Right lung (tissue), 5 donors: Measurements from ENCODE around the gene CAPN1. TPM values are rescaled to one million over a fixed set of nuclear protein-coding genes. Genes with fewer than 3 reads are reported as not detected.
A peak's percentile ranks its signal among the peaks of the same experiment; 100 is the strongest.
"Not testable (repeated sequence)": the region's sequence is repeated elsewhere in the genome, so short reads cannot be mapped to it uniquely, and the experiment has no call there.

Experiments used
- DNase-seq, 2 donors: peaks; one replicate each; pipeline ENCODE4 v3.0.0-alpha.2; 2013
- polyA plus RNA-seq, 5 donors: library from polyadenylated mRNA; unstranded; fragments of 120-200 nt; gene quantifications; one replicate each; pipeline versions ENCODE4 v1.2.1 to v1.2.3, GENCODE V29; 2013; ENCODE audit warnings: inconsistent platforms in 1 of 5, low replicate concordance in 1 of 5; ENCODE audit not compliant: insufficient read length in 5 of 5, insufficient read depth in 1 of 5

Gene CAPN1
- polyA plus RNA-seq, 5 donors, result 60.7 to 100 (median 86.2) TPM

DNA sequence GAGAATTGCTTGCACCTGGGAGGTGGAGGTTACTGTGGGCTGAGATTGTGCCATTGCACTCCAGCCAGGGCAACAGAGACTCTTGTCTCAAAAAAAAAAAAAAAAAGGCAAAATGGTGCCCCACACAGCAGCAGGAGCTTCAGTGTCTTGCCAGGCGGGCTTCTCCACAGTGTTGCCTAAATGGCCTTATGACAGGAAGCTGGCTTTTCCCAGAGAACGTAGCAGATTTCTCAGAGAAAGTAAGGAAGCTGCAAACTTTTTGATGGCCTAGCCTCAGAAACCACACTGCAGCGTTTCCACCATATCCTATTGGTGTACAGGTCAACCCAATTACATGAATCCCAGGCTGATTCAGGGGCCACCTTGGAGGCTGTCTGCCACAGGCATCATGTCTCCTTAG, 24.4 kb upstream of the CAPN1 start:
- DNase-seq, result no peak

DNA sequence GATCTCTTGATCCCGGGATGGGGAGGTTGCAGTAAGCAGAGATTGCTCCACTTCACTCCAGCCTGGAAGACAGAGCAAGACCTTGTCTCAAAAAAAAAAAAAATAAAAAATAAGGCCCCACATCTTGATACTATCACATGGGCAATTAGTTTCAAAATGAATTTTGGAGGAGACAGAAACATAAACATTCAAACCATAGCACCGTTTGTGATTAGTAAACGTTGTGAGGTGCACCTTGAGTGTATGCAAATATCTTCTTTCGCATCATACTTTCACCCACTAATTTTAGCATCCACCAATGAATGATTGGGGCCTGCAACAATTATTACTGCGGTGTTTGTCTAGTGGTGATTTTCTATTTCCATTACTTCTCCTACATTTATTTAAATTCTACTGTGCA, 22.7 kb upstream of the CAPN1 start:
- DNase-seq, result no peak

DNA sequence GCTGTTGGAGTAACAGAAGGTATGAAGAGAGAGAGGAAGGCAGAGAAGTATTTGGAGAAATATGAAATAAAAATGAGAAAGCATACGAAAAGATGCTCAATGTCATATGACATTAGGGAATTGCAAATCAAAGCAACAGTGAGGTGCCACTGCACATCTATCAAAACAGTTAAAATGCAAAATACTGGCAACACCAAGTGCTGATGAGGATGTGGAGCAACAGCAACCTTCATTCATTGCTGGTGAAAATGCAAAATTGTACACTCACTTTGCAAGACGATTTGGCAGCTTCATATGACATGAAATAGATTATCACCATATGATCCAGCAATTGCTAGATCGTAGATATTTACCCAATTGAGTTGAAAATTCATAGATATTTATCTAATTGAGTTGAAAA, 21.1 kb upstream of the CAPN1 start:
- DNase-seq, result no peak

DNA sequence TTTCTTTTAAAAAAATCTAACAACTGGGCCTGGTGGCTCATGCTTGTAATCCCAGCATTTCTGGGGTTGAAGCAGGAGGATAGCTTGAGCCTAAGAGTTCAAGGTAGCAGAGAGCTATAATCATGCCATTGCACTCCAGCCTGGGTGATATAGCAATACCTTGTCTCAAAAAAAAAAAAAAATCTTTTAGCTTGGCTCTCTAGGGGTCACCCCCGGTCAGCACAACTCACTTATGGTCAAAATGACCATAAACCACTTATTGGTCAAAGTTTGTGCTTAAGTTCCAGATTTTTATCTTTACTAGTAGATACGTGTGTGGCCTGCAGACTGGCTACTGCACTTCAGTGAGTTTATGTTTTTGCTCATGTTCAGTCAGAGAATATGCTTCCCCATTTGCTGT, 18.0 kb upstream of the CAPN1 start:
- DNase-seq, result no peak

DNA sequence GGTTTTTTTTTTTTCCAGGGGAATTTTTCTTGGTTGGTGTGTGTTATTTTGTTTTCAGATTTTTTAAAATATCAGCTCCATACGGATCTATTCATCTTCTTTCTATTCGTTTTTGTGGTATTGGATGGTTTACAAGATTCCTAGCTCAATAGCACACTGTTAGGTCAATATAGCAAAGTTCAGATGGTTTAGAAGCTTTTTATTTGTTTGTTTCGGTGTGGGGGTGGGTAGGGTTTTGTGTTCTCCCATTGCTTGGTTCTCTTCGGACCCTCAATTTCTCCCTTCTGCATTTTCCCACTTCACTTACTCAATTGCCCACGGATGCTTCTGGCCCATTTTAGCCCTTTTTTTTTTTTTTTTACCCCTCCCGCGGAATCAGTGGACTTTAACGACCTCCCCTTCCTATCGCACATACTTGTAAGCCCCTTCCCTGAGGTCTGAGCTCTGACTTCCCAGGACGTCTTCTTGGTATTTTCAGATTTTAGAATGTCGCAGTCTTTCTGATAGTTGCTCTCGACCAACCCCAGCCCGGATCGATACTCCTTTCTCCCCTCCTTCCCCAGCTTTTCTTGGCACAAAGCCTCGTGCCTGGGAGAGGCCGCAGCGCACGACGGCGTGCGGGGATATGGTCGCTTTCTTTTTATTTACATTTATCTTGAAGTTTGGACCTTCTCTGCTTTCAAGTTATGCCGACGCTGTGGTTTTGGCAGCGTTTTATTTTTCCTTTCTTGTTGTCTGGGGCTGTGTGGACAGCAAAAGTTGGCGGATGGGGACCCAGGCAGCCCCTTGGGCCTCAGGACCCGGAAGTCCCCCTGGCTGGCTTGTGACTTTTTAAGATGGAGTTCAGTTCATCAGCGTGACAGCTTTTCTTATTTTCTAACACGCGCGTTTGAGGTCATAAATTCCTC, 16.1 kb upstream of the CAPN1 start:
- peak in 1 of 2 donors; percentile 66 for DNase-seq

DNA sequence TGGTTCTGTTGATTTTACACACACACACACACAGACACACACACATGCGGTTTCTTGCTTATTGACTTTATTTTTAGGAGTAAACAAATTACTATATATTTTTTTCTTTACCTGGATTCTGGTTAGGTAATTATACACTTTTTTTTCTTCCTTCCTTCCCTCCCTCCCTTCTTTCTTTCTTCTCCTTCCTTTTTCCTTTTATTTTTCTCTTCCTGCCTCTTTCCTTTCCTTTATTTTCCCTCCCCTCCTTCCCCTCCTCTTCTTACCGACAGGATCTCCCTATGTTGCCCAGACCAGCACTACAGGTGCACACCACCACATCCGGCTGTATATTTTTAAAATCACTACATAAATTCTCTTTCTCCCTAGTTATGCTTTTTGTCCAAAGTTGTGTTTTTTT, 14.8 kb upstream of the CAPN1 start:
- no peak for DNase-seq

DNA sequence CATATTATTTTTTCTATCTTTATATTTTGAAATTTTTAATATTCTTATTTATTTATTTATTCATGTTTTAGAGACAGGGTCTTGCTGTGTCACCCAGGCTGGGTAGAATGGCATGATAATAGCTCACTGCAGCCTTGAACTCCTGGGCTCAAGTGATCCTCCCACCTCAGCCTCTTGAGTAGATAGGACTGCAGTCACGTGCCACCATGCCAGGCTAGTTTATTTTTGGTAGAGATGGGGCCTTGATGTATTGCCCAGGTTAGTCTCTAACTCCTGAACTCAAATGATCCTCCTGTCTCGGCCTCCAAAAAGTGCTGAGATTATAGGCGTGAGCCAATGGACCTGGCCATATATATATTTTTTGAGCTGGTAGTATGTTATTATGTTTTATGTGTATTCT, 14.1 kb upstream of the CAPN1 start:
- DNase-seq, result no peak

DNA sequence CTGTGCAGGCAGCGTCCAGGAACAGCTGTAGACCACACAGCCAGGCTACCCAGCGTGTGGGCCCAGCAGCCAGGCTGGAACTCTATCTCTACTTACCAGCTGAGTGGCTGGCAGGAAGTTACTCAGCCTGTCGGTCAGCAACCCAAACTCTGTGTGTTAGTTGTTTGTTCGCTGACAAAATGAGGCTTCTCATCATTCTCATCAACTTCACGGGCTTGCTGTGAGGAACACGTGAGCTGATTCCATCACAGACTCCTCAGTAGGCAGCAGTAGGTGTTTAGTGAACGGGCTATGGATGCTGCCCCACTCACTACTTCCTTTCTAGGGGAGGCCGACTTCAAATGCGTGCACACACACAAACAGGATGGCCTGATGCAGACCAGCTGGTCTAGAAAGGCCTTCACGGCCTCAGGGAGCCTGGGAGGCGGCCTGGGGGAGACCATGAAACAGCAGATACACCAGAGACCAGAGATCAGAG, 12.5 kb upstream of the CAPN1 start:
- no peak for DNase-seq

DNA sequence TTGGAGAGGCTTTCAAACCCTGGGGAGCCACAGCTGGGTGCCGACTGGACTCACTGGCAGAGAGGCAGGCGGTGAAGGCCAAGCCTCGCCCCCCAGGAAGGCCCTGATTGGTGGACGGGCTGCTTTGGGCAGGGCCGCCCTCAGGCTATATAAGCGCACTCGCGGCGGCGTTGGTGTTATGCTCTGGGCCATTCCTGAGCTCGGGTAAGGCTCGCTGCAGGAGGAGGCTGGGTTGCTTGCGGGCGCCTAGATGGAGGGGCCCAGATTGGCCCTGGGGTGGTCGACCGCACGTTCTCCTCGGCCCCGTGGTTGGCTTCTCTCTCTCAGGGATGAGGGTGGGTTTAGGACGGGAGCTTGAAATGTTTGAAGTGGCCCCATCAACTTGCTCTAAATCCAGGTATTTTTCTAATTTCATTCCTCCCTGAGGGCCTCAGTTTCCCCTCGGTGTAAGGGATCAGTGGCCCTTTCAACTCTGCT, 11.6 kb upstream of the CAPN1 start, which contains the start of gene SPDYC:
SPDYC (plus strand) TSS at position 176 of the 477 bp plus-strand sequence. CDS start 1,125 bp downstream, outside the sequence.
- no peak for DNase-seq

DNA sequence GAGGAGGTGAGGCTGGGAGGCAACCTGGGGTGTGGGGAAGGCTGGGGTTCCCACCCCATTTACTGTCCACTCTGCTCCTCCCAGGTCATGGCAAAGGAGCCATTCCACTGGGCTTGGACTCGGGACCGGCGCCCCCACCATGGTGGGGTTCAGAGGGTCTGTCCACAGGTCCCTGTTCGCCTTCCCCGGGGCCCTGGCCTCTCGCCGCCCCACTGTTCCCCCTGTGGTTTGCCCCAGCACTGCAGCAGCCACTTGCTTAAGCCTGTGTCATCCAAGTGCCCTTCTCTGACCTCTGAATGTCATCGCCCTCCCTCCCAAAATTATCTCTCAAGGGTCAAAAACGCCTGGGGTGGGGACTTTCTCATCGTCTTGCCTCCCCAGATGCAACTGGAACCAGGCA, 9.1 kb upstream of the CAPN1 start:
- DNase-seq, result no peak

DNA sequence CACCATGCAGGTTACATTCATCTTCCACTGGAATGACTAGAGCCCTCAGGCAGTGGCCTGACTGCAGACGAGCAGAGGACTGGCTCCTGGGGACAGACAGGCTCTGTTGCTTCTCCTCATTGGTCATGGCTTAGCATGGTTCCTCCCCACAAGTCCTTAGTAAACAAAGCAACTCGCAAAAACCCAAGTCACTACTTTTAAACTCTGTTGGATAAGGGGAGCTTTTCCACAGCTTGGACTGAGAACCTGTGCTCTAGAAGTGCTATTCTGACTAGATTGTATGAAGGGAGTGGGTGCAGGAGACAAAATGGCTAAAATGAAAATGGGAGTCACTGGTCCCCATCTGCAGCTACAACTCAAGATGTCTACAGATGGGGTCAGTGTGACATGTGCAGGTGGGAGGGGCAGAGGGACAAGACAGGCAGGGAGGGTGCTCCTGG, 7.1 kb upstream of the CAPN1 start:
- DNase-seq, result not testable (repeated sequence)

DNA sequence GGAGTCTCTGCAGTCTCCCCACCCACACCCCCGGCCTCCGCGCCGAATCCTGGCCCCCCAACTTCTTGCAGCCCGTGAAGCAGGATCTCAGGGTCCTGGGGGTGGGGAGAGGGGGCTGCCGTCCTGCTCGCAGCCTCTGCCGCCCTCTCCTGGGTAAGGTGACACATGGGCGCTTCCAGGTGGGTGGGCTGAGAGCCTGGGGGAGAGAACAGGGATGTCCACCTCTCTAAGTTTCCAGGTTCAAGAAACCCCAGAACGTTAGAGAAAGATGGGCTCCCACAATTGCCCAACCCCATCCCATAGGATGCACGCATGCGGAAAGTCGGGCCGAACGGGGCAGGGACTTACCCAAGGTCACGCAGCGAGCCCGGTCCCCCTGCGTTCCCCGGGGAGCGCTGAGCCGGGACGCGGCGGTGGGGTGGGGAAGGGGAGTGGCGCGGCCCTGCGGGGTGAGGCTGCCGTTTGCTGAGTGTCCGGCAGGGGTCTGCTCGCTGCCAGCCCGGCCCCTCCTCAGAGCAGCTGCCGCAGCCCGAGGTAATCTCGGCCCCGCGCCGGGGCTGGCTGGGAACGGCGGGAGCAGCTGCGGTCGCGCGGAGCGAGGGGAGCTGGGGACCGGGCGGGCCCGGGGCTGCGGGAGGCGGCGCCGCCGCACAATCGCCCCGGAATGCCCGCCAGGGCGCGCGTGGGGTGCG, 705 bp upstream of the CAPN1 start:
- peak; percentile 61 to 66 for DNase-seq

DNA sequence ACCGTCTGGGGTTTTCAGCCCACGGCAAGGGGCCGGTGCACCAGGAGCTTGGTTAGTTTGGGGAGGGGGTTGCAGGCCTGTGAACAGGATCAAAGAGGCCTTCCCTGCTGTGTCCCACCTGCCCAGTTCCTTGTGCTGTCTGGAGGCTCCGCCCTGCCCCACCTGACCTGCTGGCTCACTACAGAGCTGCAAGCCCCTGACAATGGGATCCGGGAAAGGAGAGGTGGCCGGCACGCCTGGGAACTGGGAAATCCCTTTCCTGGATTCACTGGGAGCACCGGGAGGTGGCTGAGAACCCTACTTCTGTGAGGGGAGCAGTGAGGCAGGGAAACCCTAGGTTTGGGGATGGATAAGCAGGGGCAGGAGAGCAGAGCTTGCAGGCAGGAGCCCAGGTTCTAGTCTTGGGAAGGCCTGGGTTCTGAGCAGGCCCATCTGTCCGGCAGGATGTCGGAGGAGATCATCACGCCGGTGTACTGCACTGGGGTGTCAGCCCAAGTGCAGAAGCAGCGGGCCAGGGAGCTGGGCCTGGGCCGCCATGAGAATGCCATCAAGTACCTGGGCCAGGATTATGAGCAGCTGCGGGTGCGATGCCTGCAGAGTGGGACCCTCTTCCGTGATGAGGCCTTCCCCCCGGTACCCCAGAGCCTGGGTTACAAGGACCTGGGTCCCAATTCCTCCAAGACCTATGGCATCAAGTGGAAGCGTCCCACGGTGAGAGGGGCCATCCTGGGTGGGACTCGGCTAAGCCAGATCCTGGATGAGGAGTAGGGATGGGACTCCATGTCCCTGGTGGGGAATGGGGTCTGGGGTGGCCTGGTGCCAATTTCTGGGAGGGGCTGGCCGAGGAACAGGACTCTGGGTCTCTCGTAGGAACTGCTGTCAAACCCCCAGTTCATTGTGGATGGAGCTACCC, 786 bp downstream of the CAPN1 start:
- no peak for DNase-seq

DNA sequence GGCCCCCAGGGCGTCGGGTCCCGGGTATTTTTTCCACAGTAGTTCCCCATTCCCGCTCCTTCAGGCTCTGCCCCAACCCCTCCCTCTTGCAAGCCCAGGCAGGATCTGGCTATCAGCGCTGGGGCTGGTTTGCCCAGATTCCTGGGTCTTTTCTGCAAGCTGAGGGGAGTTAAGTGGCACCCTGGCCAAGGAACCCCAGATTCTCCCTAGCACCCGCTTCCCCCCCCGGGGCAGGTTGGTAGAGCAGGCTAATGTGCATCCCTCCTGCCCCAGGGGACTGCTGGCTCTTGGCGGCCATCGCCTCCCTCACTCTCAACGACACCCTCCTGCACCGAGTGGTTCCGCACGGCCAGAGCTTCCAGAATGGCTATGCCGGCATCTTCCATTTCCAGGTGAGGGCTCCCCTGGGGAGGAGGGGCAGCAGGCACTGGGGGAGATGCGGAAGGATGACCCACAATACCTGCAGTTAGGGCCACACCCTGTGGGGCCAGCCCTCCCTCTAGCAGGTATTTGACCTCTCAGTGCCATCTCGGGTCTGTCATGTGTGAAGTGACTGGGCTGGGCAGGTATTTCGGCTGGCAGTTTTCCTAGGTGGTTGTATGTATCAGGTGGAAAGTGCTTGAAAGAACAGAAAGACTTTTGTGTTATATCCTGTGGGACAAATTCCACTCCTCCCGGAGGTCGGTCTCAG, 1.6 kb downstream of the CAPN1 start:
- DNase-seq, result peak in 1 of 2 donors; percentile 15

DNA sequence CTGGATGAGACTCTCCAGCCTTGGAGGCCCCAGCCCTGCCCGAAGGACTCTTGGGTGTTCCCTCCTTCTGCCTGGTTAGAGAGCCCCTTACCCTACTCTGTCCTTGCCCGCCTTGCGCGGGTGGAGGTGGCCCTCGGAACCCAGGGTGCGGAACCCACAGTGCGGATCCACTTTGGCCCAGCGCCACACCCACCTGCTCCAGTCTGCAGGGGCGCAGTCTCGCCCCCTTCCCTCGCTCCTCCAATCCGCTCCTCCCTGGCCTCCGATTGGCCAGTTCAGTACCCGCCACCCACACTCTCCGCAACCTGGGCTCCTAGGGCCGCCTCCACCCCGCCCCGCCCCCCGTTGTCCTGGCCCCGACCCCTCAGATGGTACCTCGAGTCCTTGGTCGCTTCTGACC, 2.4 kb downstream of the CAPN1 start:
- DNase-seq, result no peak

DNA sequence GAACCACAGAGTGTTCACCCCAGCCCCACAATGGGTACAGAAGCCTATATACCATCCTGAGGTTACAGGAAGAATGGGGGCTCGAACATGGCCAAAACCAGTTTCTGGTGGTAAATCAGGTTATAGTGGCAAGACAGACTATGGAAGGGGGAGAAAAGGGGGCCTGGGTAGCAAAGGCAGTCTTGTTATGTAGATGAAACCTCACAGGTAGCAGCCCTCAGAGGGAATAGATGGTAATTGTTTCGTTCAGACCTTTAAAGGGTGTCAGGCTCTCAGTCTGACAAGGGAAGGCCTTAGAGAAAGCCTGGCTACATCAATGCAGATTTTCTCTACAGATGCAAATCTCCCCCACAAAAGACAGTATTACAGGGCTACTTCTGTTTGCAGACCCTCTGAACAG, 3.4 kb downstream of the CAPN1 start:
- DNase-seq, result no peak

DNA sequence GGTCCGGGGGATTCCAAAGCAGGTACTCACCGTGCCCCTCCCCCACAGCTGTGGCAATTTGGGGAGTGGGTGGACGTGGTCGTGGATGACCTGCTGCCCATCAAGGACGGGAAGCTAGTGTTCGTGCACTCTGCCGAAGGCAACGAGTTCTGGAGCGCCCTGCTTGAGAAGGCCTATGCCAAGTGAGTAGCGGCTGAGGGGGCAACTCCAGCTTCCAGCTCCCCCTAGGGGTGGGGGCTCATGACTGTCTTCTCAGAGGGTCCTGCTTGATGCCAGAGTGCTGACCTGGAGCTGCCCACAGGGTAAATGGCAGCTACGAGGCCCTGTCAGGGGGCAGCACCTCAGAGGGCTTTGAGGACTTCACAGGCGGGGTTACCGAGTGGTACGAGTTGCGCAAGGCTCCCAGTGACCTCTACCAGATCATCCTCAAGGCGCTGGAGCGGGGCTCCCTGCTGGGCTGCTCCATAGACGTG, 4.2 kb downstream of the CAPN1 start:
- no peak for DNase-seq

DNA sequence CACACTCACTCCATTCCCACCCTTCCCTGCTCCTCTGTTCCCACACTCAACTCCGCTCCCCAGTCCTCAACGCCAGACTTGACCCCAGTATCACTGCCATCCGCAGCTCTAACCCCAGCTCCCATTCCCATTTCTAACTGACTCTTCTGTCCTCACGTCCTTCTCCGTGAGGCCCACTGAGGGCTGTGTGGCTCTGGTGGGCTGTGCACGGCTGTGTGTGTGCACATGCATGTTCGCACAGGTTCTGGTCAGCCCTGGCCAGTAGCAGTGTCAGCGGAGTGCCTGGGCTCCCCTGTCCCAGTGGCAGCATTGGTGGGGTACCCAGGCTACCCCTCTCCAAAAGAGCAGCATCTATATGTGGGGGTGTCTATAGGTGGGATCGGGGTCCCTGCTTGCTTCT, 5.0 kb downstream of the CAPN1 start:
- DNase-seq, result no peak

DNA sequence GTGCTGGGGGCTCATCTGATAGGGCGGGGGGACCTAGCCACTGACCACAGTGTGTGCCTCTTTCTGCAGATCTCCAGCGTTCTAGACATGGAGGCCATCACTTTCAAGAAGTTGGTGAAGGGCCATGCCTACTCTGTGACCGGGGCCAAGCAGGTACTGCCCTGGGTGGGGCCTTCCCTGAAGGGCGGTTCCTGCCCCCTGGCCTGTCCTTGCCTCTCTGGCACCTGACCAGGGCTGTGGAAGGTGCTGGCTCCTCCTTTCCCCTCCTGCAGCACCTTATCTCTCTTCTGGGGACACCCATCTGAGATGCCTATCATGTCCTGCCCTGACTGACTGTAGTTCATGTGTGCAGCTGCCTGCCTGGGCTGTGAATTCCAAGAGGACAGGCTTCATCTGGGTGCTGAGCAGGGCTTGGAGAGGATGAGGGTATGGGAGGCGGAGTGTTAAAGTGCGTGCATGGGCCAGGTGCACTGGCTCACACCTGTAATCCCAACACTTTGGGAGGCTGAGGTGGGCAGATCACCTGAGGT, 5.5 kb downstream of the CAPN1 start:
- DNase-seq, result no peak

DNA sequence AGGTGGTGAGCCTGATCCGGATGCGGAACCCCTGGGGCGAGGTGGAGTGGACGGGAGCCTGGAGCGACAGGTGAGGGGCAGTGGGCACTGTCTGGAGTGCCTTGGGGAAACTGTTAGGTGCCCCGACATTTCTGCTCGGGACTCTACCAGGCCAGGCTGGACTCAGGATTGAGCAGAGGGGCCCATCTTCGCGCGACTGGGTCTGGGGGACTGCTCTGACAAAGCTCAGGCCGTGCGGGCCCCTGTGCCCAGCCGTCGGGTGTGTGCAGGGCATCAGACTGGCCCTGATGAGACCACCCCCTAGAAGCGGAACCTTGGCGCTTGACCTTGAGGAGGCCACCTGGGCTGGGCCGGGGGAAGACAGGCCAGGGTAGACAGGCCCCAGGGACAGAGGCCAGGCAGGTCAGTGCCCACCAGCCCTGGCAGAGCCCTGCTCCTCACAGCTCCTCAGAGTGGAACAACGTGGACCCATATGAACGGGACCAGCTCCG, 6.3 kb downstream of the CAPN1 start:
- DNase-seq, result no peak
